Esophagus muscularis mucosa (tissue), 2 donors: ENCODE results near the gene PAEP.

Experiments
- EP300 ChIP-seq: sonication (generic); formaldehyde crosslinking; IDR thresholded peaks from one replicate; pipeline ENCODE4 v1.6.1; 2017; ENCODE audit warnings: antibody characterized with exemption
- POLR2A ChIP-seq: fragments of 450-650 bp; IDR thresholded peaks from one replicate; pipeline ENCODE4 v1.6.1; 2017; ENCODE audit warnings: antibody characterized with exemption, moderate library complexity, mild to moderate bottlenecking, low read depth

DNA sequence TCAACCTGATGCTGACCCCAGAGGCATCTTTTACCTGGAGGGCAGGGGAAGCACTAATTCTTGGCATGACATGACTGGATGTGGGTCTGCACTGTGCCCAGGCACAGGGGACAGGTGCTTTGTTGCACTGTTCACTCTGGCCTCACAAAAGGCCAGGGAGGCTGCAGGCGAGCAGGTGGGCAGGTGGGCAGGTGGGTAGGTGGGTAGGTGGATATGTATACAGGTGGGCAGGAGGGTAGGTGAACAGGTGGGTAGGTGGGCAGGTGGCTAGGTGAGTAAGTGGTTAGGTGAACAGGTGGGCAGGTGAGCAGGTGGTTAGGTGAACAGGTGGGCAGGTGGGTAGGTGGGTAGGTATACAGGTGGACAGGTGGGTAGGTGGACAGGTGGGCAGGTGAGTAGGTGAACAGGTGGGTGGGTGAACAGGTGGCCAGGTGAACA lies 1.5 kb downstream of the PAEP start:
- TF ChIP-seq EP300 (no peak), POLR2A (no peak)
